C4-2B (cell line): ENCODE measurements around the gene IRF5.

Experiments used
- H3K27ac ChIP-seq: fragments of 450-650 bp; 2 replicates; pipeline ENCODE4 v1.5.1; 2017
- ZFX ChIP-seq: fragments of 450-650 bp; IDR thresholded peaks from 2 replicates; pipeline ENCODE4 v1.6.1; 2017
- TF ChIP-seq, protein P1 (sequence below): fragments of 450-650 bp; conservative IDR thresholded peaks from 2 replicates; pipeline ENCODE4 v1.5.1; 2017; ENCODE audit warnings: mild to moderate bottlenecking

Gene IRF5

DNA sequence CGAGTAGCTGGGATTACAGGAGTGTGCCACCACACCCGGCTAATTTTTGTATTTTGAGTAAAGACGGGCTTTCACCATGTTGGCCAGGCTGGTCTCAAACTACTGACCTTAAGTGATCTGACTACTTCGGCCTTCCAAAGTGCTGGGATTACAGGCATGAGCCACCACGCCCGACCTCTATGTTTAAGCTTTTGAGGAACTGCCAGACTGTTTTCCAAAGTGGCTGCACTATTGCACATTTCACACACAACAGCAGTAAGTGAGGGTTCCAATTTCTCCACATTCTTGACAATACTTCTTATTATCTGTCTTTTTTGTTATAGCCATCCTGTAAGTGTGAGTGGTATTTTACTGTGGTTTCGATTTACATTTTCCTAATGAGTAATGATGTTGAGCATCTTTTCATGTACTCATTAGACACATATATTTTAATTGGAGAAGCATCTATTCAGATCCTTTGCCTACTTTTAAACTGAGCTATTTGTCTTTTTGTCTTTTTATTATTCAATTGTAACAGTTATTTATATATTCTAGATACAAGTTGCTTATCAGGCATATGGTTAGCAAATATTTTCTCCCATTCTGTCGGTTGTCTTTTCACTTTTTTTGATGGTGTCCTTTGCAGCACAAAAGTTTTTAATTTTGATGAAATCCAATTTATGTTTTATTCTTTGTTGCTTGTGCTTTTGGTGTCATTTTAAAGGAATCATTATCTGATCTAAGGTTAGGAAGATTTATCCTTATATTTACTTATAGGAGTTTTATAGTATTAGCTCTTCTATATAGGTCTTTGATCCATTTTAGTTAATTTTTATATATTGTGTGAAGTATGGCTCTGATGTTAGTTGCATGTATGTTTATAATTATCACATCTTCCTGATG is 12.8 kb upstream of the IRF5 start:
- TF ChIP-seq, protein P1, sequence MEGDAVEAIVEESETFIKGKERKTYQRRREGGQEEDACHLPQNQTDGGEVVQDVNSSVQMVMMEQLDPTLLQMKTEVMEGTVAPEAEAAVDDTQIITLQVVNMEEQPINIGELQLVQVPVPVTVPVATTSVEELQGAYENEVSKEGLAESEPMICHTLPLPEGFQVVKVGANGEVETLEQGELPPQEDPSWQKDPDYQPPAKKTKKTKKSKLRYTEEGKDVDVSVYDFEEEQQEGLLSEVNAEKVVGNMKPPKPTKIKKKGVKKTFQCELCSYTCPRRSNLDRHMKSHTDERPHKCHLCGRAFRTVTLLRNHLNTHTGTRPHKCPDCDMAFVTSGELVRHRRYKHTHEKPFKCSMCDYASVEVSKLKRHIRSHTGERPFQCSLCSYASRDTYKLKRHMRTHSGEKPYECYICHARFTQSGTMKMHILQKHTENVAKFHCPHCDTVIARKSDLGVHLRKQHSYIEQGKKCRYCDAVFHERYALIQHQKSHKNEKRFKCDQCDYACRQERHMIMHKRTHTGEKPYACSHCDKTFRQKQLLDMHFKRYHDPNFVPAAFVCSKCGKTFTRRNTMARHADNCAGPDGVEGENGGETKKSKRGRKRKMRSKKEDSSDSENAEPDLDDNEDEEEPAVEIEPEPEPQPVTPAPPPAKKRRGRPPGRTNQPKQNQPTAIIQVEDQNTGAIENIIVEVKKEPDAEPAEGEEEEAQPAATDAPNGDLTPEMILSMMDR, result no peak
- TF ChIP-seq ZFX, result no peak
- H3K27ac ChIP-seq, result no peak overlapping the region

DNA sequence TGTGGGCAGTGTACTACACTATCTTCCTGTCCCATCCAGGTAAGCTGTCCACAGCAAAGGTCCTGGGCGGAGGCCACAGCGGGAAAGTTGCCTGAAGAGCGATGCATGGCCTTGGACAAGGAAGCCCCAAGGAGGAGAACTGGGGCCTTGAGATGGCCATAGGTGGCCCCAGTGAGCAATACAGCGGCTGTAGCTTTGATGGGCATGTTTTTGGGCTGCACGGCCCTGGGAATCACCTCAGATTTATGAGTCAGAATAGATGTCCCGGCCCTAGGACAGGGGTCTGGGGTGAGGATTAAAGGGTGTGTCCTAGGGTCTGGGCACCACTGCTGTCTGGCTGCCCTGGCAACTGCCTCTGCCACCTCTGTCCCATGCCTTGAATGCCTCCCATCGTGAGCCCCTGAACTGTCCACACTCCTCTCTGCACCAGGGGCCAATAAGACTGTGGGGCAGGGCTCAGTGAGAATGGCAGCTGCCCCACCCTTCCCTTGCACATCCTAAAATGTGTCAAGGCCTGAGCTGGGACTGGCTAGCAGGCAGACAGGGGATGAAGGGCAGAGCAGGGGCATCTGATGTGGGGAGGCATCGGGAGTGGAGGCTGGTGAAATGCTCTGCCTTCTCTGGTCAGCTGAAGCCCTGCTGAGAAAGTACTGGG is 9.4 kb upstream of the IRF5 start:
- H3K27ac ChIP-seq, result no peak overlapping the region
- TF ChIP-seq ZFX, result no peak
- TF ChIP-seq, protein P1, result no peak

GRCh38 chr7:128928882-128929788 is 8.6 kb upstream of the IRF5 start:
- no peak overlapping the region for H3K27ac ChIP-seq
- TF ChIP-seq ZFX, result no peak
- TF ChIP-seq, protein P1, result no peak

DNA sequence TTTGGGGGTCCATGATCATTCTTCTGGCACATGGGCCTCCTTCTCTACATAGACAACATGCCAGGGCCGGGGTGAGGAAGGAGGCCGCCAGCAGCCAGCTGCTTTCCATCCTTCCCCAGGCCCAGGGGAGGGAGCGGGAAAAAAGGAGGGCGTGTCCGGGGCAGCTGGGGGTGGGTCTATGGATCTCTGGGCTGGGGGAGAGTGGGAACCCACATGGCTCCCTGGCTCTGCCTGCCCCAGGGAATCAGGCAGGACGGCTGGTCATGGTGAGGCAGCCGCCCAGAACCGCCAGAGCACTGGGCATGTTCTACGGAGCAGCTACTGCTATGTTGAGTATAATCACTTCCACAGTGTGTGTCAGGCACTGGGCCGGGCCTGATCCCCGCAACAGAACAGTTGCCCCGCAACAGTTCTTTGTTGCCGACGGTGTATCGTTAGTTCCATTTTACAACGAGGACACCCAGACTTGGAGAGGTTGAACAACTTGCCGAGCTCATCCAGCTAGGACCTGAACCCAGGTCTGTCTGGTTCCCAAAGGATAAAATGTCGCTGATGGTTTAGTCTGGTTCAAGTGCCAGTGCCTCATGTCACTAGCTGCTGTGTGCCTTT is 6.4 kb upstream of the IRF5 start:
- TF ChIP-seq, protein P1, result no peak
- no peak for TF ChIP-seq ZFX
- H3K27ac ChIP-seq, result no peak overlapping the region

DNA sequence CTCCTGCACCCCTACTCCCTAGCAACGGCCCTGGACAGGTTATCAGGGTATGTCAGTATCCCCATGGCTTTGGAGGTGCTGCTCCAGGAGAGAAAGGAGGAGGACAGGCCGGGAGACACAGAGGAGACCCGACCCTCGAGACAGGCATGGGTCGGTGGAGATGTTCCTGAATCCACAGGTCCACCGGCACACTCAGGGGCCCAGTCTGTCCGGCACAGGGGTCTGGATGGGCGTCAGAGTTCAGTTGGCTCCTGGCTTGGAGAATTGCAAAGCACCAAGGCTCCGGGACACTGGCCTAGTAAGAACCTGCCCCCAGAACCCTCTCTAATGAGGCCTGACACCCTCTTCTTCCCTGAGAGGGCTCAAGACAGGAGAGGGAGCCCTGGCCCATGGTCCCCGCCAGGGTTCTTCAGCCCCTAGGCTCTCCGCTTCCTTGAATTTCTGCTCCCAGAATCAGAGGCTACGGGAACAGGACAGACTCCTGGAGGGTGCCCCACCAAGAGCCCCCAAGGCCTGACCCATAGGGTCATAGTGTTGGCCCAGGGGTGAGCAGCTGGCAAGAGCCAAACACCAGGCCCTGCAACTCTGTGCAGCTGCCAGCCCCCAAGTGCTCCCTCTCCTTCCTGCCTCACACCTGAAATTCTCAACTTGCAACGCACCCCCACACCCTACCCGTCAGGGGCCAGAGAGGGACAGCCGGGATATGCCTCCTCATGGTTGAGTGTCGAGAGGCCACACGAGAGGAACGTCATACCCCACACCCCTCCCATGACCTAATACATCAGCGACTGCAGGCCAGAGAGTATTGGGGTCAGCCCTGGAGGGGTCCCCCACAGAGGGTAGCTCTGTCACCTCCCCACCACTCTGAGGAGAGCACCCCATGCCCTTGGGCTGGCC is 5.5 kb upstream of the IRF5 start:
- TF ChIP-seq, protein P1, result no peak
- no peak for TF ChIP-seq ZFX
- no peak overlapping the region for H3K27ac ChIP-seq

- no peak for TF ChIP-seq ZFX
- TF ChIP-seq, protein P1, result no peak
Observed at GRCh38 chr7:128932862-128933179, 4.9 kb upstream of the IRF5 start.

More at GRCh38 chr7:128932862-128933179, 4.9 kb upstream of the IRF5 start:
- H3K27ac ChIP-seq, result no peak overlapping the region
